GM20000 (cell line): ENCODE measurements around the gene PXDN.

Experiments used
- DNase-seq: peaks from one replicate; pipeline ENCODE4 v3.0.0; 2012; ENCODE audit warnings: low spot score
- TF ChIP-seq, protein P1 (sequence below): IDR thresholded peaks from 2 replicates; pipeline ENCODE4 v1.5.1; 2012; ENCODE audit warnings: mild to moderate bottlenecking, control low read depth; ENCODE audit errors: extremely low read depth, missing control alignments

Gene PXDN

DNA sequence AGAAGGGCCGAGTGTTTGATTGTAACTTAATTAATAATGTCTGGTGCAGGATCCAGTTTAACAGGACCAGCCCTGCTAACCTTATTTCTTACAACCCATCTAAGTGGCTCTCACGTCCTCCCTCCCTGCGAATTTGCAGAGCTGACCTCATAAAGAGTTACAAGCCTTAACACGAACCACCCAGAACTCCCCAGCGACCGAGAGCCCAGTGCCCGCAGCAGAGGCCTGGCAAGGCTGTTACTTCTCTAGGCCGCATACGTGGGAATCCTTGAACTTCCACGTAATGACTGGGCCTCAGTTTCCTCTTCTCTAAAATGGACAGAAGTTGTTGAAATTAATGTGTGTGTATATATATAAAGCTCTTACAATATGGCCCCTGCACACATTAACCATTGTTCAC, 55.5 kb downstream of the PXDN start:
- no peak for DNase-seq
- TF ChIP-seq, protein P1, sequence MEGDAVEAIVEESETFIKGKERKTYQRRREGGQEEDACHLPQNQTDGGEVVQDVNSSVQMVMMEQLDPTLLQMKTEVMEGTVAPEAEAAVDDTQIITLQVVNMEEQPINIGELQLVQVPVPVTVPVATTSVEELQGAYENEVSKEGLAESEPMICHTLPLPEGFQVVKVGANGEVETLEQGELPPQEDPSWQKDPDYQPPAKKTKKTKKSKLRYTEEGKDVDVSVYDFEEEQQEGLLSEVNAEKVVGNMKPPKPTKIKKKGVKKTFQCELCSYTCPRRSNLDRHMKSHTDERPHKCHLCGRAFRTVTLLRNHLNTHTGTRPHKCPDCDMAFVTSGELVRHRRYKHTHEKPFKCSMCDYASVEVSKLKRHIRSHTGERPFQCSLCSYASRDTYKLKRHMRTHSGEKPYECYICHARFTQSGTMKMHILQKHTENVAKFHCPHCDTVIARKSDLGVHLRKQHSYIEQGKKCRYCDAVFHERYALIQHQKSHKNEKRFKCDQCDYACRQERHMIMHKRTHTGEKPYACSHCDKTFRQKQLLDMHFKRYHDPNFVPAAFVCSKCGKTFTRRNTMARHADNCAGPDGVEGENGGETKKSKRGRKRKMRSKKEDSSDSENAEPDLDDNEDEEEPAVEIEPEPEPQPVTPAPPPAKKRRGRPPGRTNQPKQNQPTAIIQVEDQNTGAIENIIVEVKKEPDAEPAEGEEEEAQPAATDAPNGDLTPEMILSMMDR, result no peak

DNA sequence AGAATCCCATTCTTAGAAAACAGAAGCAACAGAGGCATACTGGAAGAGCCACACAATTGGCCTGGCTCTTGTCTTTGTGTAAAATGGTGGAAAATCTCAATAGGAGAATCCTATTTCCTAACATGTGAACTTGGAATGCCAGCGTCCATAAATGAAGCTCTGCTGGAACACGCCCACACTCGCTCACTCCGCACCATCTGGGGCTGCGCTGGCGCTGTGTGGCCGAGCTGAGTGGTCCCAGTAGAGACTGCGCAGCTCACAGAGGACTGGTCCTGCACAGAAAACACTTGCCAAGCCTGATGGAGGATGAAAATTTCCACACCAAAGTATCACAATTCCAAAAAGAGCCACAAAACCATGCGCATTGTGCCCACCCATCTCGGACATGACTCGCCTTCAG, 56.2 kb downstream of the PXDN start:
- DNase-seq, result no peak
- TF ChIP-seq, protein P1, result no peak

DNA sequence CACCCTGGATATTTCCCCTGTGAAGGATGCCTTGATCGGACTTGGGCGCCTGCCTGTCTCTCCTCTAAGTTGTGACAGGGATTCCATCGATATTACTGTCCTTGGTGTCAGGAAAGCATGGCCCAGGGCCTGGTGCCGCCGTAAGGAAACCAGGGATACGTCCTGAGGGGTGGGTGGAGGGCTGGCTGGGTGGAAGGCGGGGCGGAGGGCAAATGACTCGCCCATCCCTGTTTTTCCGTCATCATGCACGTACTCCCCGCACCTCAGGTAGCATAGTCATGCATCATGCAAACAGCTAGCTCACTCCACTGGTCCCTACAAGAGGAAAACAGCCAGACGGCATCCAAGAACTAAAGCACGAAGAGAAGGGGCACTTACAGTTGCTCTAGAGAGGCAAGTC, 57.1 kb downstream of the PXDN start:
- DNase-seq, result no peak
- TF ChIP-seq, protein P1, result no peak

DNA sequence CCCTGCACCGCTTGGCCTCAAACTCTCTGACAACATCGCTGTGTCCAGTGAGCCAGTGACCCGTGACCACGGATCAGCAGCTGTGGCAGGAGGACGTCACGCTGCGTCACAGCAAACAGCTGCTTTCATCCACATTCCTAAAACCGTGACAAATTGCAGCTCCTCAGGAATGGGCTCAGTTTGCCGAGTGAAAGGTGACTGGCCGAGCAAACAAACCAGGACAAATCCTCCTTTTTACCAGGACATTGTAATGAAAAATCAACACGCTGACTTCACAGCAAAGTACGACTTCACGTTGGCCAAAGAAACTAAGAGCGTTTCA, 57.6 kb downstream of the PXDN start:
- TF ChIP-seq, protein P1, result no peak
- DNase-seq, result no peak

DNA sequence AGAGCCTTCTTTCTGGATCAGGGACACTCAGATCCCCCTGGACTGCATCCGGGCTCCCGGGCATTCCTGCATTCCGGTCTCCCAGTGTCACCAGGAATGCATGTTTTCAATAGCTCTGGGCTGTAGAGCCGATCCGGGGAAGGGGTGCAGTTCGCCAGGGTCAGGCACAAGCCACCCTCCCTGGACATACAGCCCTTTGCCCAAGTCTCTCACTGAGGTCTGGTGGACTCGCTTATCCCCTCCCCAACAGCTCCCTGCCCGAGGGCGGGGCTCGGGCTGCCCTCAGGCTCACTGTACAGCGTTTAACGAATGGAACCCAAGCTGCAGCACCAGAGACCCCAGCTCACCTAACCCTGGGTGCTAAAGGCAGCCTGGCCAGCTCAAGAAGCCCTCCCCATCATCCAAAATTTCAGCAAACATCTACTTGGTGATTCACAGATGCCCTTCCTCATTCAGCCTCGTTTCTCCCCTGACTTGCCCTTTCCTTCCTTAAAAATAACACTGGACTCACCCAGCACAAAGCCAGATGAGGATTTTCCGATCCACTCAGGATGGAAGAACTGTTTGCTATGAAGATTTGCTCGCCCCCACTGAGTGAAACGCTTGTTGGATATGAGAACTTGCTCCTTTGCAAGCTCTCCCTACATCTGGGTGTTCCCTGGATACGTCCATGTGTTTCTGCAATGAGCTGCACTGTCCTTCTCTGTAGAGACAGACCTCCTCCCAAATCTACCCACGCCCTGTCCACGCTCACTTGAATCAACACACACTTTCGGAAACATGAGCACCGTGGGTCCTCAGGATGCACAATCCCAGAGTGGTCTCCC, 58.1 kb downstream of the PXDN start:
- DNase-seq, result no peak
- TF ChIP-seq, protein P1, result no peak

DNA sequence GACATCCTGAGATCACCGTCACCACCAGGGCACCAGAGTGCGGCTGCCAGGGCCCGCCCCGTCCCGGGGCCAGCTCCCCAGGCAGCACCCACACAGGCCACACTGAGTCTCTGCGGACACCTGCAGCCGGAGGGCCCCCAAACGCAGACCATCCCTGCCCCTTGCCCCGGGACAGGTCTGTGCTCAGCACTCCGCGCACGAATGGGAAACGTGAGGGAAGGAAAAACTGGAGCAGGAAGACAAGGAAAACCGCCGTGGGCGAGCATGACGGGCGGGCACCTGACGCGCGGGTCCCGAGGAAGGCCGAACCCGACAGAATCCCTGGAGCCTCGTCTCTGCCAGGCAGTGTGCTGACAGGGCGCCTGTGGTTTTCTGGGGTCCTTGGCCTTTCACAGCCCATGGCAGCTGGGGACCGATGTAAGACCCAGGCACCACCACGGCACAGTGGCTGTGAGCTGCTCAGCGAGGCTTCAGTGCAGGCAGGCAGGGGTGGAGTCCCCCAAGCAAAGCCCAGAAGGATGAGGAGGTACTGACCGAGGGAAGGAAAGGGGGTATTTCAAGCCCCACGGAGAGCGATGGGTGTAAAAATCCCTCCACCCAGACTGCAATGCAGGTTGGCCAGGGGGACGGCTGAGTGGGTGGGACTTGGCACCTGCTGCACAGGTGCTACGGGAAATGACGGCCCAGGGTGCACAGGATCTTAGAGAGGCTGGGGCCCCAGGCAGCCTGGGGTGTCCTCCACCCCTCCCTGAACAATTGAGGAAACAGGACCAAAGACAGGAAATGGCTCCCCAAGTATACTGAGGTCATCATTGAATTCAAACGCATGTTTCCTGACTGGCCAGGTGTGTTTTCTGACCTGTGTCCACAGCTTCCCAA, 59.0 kb downstream of the PXDN start:
- no peak for DNase-seq
- TF ChIP-seq, protein P1, result no peak

DNA sequence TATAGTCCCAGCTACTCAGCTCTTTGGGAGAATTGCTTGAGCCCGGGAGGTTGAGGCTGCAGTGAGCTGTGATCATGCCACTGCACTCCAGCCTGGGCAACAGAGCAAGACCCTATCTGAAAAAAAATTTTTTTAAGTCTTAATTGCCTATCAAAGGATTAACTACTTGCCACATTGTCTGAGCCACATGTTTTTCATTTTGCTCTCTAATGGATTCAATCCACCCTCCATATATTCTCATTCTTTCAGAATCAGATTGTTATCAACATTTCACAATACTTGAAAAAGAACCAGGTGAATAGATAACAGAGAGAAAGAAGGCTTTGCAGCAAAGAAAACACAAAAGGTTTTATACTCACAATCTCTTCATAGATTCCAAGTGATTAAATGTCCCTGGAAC, 61.0 kb downstream of the PXDN start:
- TF ChIP-seq, protein P1, result no peak
- DNase-seq, result no peak
